Suppressor macrophage (primary cell): ENCODE results near the gene SLCO2B1.

Source experiments
- DNase-seq, 4 experiments: peaks; one replicate each; pipeline ENCODE4 v3.0.0-alpha.2; 2020 to 2022

Gene SLCO2B1

DNA sequence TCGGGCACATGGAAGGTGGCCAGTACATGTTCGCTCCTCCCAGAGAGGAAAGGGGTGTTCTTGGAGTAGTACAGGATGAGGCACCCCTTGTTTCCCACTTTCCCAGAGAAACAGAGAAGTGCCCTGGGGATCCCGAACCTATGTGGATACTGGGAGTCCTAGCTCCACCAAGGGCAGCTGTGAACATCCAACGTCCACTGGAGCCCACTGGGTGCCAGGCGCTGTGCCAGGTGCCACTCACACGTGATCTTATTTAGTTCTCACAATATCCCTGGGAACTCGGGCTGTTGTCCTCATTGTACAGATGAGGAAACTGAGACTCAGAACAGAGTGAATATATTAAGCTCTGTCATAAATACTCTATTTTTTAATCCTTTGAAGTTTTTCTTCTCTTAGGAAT is 12.0 kb downstream of the SLCO2B1 start:
- DNase-seq: no peak

DNA sequence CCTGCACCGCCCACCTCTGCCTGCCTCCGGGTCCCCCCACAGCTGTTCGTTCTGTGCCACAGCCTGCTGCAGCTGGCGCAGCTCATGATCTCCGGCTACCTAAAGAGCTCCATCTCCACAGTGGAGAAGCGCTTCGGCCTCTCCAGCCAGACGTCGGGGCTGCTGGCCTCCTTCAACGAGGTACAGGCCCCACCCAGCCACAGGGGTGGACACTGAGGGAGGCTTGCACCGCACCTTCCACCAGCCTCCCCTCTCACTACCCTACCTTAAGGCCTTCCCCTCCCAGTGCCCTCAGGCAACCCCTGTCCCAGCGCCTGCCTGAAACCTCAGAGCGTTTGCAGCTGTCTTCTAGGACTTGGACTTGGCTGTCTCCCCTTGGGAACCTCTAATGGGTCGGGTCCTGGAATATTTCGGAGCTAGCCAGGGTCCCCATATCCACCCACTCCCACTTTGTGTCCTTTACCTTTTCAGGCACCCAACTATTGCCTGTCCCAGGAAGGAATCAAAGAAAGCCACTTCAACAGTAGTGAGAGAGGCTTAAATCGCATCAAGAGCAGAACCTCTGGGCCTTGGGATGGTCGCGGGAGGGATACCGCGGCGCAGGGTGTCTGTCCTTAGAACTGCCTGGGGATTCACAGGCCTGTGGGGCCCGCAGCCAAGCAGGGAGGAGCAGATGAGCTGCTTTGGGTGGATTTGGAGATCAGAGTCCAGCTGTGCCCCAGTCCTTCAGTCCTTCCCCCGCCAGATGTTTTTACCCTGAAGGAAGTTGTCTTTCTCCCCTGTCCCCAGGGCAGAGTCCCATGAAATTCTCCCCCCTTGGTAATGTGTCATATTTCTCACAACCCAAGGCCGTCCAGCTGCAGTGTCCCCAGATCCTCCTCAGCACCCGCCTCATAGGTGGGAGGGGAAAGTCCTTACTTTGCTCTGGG is 13.3 kb downstream of the SLCO2B1 start:
- DNase-seq: no peak

- no peak for DNase-seq
These were observed 14.8 kb downstream of the SLCO2B1 start for GRCh38 chr11:75165721-75166120.

DNA sequence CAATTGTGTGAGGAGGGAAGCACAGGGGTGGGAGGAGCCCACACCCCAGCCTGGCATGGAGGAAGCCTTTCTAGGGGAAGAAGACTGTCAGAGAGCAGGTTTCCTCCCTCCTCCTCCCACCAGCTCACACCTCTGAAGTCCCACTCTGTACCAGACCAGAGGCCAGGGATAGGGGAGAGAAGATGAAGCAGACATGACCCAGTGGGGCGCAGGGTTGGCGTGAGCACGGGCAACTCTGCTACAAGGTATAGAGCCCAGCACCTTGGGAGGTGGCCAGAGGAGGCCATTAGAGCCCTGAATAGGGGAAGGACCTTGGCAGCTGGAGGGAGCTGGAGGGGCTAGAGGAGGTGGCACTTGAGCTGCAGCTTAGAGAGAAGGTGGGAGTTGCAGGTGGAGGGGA is 15.9 kb downstream of the SLCO2B1 start:
- DNase-seq: no peak

GRCh38 chr11:75167617-75168016 is 16.7 kb downstream of the SLCO2B1 start:
- DNase-seq: peak in 1 of 4 experiments; percentile 29

- DNase-seq: no peak
These were observed 18.4 kb downstream of the SLCO2B1 start for GRCh38 chr11:75169101-75169885.

- DNase-seq: no peak
These were observed 19.8 kb downstream of the SLCO2B1 start for GRCh38 chr11:75170516-75171201.

DNA sequence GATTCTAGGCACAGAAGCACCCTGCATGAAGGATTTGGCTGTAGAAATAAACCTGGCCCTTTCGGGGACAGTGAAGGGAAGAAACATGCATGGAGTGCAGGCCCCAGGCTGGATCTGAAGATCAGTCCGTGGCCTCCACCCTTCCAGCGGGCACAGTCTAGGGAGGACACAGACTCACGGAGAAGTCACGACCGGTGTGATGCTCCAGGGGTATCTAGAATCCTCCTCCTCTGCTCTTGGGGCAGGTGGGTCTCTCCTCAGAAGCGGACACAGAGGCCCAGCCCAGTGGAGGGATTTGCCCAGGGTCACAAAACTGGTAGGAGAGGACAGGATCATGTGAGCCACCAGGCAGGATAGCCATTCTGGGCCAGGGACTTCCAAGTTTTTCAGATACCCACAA is 22.4 kb downstream of the SLCO2B1 start:
- DNase-seq: no peak

DNA sequence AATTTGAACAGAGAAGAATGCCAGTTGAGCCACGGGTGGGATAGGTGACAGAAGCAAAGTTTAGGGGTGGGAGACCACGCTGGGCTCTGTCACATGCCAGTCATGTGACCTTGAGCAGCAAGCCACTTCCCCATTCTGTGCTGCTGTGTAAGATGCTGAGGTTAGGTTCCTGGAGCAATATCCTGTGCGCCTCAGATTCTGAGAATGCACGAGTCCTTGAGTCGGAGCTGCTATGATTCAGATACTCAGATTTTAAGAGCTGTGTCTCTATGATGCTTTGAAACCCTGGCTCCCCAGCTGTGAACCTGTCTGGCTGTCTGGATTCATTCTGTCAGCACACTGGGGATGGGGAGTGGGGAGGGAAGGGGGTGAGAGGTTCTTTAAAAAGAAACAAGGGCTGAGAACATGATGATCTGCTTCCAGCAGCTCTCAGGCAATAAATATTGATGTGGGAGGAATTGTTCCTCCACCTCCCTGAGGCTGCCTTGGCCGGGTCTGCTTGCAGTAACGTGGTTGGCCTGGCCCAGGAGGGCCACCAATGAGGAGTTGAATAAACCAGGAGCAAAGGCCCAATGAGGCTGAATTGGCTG is 24.0 kb downstream of the SLCO2B1 start:
- DNase-seq: peak; percentile 90 to 97 (median 94)

DNA sequence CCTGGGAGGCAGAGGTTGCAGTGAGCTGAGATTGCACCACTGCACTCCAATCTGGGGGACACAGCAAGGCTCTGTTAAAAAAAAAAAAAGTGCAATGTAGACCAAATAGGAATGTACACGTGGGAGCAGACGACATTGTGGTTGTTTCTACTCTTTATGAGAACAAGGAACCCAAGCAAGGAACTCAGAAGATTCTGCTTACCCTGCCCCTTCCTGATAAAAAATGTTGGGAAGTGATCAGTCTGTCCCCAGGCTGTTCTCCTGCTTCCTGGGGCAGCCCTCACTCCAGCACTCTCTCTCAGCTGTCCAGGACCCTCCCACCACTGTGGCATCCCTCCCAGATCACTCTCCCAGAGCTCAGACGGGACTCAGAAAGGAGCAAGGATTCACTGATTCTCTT is 31.8 kb downstream of the SLCO2B1 start:
- DNase-seq: peak; percentile 58 to 87 (median 74)

DNA sequence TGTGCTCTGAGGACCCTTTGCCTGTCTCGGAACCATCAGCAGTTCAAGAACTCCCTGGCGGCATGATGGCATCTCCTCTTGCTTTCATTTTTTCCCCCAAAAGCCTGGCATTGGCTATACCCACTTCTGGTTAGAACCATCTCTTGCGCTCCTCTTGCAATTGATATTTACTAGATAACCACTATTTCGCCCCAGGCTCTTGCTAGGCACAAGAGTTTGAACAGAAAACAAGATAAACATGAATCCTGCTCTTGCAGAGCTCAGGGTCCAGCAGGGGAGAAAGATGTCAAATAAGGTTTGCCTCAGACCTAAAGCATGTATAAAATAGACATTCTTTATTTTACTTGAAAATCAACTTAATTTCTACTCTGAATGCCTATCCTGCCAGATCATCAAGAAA is 33.1 kb downstream of the SLCO2B1 start:
- no peak for DNase-seq

DNA sequence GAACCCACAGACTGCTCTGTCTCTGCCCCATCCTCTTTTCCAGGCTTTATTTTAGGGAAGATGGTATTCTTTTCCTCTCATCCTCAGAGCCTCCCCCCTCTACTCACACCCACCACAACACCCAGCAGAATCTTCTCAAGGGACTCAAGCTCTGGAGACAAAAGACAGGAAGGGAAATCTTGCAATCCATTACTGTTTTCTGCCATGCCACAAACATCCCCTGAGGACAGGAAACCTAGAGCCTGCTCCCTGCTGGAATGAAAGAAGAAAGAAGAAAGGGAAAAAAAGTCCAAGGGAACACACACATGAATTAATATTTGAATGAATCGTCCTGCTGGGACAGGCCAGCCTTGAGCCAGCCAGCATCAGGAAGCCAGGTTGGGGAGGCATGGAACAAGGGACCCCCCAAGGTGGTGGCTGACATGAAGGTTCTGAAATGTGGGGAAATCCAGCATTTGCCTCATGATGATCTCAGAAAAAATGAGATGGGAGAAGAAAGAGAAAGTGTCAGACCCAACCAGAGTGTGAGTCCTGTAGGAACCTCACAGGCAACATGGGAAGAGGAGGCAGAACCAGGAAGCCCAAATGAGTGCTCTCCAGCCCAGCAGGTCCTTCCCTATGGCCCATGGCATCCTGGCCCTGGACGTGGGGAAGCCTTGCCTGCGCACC is 34.0 kb downstream of the SLCO2B1 start:
- no peak for DNase-seq

- DNase-seq: no peak
These were observed 35.0 kb downstream of the SLCO2B1 start for GRCh38 chr11:75185866-75186265.

DNA sequence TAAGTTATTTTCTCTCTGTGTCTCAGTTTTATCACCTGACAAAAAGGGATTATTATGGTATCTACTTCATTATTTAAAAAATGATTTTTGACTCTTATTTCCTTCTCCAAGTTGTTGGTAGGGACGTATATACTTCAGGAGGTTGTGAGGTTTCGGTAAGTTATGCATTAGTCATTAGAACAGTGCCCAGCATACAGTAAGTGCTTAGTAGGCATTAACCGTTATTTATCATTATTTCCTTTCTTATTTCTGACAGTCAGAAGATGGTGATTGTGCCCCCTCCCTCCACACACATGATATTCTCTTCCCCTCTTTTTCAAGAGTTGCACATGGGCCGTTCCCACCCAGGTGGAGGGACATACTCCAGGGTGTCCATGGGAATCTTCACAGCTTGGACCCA is 36.1 kb downstream of the SLCO2B1 start:
- DNase-seq: no peak

- peak; percentile 76 to 91 (median 86) for DNase-seq
These were observed 37.8 kb downstream of the SLCO2B1 start for GRCh38 chr11:75188671-75189070.

DNA sequence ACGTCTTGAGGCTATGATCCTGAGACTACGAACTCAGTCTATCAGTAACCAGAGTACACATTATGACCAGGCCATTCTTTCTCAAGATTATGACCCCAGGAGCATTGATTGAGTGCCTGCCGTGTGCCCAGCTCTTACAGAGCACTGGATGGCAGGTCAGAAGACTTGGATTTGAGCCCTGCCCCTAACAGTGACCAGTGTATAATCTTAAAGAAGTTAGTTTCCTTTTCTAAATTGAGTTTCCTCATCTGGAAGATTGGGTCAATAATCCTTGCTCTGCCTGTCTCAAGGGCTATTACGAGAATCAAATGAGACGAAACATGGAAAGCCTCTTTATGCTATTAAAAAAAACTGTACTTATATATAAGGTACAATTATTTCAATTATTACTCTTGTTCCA is 38.2 kb downstream of the SLCO2B1 start:
- DNase-seq: peak; percentile 31 to 54 (median 49)

GRCh38 chr11:75189911-75190310 is 39.0 kb downstream of the SLCO2B1 start:
- no peak for DNase-seq

- no peak for DNase-seq
These were observed 39.9 kb downstream of the SLCO2B1 start for GRCh38 chr11:75190652-75191329.

DNA sequence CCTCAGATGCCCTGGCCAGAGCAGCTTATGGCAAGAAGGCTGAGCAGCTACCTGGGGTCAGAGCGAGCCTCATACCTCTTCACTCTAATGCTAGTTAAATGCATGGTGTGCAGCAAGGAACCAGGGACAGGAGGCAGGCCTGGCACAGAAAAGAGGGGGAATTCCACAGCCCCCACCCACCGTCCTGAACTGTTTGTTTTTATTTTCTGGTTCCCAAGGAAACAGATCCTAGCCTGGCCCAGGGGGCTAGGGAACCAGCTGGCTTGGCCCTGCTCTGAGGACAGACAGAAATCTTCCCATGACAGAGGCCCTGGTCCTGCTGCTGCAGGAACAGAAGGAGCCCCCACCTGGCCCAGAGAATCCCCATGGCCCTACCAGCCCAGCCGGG is 40.4 kb downstream of the SLCO2B1 start:
- peak in 1 of 4 experiments; percentile 26 for DNase-seq

- DNase-seq: no peak
These were observed 42.4 kb downstream of the SLCO2B1 start for GRCh38 chr11:75193271-75193670.

- no peak for DNase-seq
These were observed 42.8 kb downstream of the SLCO2B1 start for GRCh38 chr11:75193711-75194110.

DNA sequence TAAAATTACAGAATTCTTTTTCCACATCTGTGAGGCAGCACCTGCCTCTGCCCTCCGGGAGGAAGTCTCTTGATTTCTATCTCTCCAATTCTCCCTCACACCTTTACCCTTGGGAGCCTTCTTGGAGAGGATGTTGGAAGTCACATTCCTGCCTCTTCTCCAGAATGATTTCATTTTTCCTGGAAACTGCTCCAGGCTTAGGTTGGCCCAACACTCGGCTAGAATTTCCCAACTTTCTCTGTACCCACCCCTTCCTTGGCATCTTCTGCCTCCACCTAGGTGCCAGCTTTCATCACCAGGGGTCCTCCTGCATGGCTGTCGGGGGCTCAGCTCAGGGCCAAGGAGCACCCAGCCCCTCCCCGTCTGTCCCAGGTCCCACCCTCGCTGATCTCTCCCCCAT is 43.2 kb downstream of the SLCO2B1 start:
- no peak for DNase-seq
